ENCODE measurements around the gene FREY1. TPM values are rescaled to one million over a fixed set of nuclear protein-coding genes. Genes with fewer than 3 reads are reported as not detected.

The FREY1 gene
- total RNA-seq, 1 donor from 2014 or later, result not detected

DNA sequence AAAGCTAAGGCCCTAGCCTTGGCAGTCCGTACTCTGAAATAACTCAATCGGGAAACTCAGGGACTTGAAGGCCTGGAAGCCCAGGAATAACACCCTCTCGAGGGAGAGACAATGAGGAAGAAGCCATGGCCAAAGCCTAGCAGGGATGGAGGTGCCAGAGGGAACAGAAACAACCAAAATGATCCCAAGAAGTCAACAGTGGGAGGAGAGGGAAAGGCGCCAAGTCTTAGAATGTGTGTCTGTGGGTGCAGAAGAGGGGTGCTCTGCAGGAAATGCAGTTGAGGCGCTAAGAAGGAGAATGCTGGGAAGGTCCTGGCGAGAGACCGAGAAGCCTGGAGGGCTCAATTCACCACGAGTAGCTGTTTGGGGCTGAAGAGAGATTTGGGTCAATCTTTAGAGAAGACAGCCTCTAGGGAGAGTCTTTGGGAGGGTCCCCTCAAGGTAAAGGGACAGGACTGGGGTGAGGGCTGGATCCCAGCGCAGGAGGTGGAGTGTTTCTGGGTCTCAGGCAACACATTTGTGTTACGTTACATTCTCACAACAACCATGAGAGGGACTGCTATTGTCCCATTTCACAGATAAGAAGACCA is 22.4 kb downstream of the FREY1 start:
- DNase-seq (ENCODE audit: missing footprints), result no peak
- no peak for ATAC-seq
- intact Hi-C loops (cut with DNase I), result no loop called here

DNA sequence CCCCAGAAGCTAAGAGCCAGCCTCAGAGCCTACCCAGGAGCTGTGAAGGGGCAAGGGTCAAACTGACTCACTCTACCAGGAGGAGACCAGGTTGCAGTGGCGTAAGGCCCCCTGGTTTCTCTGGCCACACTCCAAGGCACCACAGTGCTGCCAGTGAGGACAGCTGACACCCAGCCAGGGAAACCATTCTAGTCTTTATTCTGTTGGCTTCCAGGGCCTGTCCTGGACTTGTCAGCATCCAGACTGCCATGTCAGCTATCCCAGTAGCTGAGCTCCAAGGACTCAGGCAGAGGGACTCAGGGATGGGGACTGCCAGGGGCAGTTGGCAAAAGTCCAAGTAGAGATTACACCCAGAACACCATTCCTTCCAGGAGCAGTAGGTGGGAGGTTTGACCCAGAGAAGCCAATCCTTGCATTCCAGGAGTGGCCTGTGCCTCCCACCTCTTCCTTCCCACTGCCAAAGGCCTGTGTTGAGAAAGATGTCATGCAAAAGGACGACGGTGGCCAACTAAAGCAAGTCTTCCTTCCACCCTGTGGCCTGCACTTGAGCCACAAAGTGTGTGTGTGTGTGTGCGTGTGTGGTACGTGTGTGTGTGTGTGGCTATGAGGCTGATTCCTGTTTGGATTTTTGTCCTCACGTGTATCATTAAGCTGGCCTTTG is 25.2 kb downstream of the FREY1 start:
- intact Hi-C loops (cut with DNase I), result no loop called here
- DNase-seq (ENCODE audit: missing footprints) (no peak), ATAC-seq (no peak)

DNA sequence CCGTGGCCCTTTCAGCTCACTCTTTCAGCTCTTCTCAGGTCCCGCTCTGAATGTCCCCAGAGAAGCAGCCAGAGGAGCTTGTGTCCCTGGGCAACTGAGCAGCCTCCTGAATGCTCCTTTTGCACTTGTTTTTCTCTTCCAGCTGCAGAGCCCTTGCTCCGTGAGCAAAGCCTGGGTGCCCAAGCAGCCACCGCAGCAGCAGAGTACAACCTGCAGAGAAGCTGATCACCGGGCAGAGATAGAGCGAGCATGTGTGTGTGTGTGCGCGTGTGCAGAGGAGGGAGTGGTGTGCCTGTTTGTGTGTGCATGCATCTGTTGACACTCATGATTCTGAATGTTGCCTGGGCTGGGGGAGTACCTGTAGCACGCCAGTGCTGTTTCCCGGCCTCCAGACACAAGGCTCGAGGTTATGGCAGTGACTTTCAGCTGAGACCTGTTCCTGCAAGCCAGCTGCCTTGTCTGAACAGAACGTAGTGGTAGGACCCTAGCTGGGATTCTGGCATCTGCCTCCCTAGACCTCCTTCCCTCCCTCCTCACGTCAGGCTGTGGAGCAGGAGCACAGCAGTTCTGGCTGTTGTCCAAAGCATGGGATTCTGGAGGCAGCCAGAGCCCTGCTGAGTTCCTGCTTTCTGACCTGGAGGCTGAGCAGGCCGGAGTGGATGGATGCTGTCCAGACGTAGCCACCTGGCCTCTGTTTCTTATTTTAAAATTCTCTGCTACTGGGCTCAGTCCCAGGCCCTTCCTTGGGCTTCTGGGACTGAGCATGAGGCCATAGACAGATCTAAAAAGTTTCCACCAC is 26.1 kb downstream of the FREY1 start:
- no peak for ATAC-seq
- intact Hi-C loops (cut with DNase I), result no loop called here
- DNase-seq (ENCODE audit: missing footprints), result peak; percentile 56

DNA sequence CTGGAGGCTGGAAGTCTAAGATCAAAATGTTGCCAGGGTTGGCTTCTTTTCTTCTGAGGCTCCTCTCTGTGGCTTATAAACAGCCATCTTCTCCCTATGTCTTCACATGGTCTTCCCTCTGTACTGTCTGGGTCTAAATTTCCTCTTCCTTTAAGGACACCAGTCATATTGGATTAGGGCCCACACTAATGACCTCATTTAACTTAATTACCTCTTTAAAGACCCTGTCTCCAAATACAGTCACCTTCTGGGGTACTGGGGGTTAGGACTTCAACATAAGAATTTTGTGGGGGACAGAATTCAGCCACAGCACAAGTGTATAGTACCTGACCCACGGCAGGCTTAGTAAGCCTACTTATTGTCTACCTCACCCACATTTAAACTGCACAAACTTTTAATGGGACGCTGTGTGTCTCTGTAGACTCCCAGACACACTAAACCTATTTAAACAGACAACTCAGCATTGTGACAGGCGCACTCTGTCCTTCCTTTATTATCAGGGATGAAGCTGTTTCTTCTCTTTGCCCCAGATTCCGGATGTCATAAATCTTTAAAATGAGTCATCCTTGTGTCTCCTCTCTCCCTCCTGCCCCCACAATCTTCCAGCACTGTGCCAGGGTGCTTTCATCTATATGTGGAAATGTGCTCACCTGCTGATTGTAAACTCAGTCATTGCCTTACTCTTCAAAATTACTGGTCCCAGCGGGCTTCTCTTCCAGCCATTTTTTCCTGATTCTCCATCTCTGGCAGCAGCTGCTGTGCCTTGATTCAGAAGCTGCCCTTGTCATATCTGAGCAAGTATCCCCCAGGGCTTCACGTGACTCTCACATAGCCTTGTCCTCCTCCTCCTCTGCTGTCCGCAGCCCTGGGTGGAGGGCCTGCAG is 27.0 kb downstream of the FREY1 start:
- ATAC-seq (no peak), DNase-seq (ENCODE audit: missing footprints) (no peak)

DNA sequence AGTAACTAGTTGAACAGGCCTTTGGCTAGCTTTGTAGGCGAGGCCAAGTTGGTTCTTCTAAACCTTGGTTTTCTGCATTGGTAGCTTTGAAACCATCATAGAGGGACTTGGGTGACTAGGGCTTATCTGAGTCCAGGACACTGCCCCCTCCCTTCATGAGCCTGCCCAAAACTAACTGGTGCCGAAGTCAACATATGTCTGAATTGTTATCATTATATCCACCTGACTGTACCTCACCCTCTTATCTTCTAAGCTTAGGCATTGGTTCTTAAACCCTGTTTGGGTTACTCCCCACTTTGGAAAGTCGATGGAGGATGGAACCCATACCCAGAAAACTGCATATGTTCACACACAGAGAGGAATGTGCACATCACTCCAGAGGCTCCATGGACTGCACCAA is 29.2 kb downstream of the FREY1 start:
- intact Hi-C loops (cut with DNase I), result no loop called here
- no peak for ATAC-seq
- DNase-seq (ENCODE audit: missing footprints), result no peak

More for the DNA sequence above, 27.0 kb downstream of the FREY1 start:
- intact Hi-C loops (cut with DNase I), result no loop called here

DNA sequence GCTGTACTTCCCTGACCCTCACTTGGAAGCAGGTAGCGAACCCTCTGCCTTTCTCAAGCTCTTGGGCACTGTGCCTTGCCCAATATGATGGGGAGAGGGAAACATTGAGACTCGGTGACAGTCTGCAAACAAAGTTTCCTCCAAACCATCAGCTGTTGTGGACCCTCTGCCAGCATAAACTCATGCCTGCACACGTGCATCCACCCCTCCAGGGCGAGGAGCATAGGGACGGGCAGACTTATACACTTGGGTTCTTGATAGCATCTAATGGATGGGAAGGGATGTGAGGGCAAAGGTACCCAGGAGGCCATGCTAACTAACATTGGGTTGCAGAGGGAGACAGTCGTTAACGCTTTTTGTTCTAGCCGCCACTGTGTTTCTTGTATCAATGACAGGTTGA is 29.9 kb downstream of the FREY1 start:
- DNase-seq (ENCODE audit: missing footprints) (no peak), ATAC-seq (no peak)
- intact Hi-C loops (cut with DNase I), result no loop called here

DNA sequence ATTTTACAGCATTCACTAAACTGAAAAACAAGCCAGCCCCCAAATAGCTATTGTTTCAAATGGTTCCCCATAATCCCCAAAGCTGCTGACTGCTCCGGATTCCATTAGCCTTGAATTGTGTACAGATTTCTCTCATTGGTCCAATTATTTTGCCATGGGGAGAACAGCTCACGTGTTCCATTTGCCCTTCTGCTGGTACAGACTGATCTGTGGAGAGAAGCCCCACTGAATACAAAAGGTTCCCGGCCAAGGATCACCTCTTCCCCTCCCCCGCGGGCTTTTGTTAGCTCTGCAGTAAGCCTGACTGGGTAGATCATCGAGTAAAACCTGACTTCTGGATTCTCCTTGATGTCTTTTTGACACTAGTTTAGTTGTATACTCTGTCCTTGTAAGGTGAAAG is 30.7 kb downstream of the FREY1 start:
- peak; percentile 45 for ATAC-seq
- no peak for DNase-seq (ENCODE audit: missing footprints)
- intact Hi-C loops (cut with DNase I), result no loop called here

DNA sequence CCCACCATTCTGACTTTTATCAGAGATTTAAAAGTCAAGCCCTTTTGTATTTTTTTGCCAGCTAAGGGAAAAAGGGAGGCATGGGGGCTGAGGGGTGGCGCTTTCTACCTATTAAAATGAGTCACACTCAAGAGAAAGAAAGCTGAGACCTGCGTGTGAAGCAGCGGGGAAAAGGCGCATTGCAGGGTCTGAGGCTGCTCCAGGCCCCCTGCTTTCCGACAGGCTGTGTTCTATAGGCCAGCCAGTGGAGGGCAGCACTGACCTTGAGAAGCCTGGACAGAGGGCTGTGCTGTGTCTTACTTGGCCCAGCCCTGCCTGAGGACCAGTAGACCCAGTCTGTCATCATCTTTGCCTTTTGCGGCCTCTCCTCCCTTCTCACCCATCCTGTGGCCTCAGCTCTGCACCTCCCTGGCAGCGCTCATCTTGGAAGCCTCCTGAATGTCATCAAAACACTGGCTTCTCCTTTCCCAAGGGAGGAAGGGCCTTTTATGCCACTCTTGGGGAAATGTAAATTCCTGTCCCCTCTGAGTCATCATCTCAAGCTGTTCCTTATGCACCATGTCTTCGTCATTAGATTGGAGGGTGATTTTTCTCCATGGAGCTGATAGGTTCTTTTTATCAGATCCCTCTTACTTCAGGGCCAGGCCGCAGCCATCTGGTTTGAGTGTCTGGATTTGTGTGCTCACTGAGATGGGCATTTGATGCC is 34.3 kb downstream of the FREY1 start:
- no peak for DNase-seq (ENCODE audit: missing footprints)
- intact Hi-C loops (cut with DNase I), result no loop called here
- peak; percentile 74 for ATAC-seq

DNA sequence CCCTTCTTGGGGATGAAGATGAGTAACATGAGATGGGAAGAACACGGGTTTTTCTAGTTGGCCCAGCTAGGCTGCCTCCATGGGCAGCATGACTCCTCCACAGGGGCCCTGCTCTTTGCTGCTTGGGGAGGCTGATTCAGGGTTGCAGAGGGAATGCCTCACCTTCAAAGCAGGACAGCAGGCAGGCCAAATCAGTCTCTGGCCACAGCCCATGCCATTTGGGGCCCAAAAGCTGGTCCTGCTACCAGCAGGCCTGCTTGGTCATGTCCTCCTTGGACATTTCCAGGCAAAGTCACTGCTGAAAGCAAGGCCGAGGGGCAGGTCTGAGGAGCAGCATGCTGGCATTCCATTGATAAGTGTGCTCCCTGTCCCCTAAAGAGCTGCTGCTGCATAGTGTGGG is 35.4 kb downstream of the FREY1 start:
- DNase-seq (ENCODE audit: missing footprints) (no peak), ATAC-seq (no peak)
- intact Hi-C loops (cut with DNase I), result no loop called here

DNA sequence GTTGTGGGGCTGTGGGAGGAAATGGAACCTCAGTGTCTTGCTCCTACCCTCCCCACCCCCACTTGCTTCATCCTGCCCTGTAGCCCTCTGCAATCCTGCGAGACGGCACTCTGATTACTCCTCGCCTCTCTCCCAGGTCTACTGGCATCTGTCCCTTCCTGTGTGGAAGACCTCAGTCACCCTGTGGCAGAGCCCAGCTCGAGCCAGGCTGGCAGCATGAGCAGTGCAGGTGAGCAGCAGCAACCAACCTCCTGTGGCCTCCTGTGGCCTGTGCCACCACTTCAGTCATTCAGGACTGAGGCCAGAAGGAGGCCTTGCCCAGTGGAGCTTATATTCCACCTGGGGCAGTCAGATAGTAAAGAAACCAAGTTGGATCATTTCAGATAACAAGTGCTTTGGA is 36.4 kb downstream of the FREY1 start:
- DNase-seq (ENCODE audit: missing footprints) (no peak), ATAC-seq (no peak)
- intact Hi-C loops (cut with DNase I), result no loop called here

DNA sequence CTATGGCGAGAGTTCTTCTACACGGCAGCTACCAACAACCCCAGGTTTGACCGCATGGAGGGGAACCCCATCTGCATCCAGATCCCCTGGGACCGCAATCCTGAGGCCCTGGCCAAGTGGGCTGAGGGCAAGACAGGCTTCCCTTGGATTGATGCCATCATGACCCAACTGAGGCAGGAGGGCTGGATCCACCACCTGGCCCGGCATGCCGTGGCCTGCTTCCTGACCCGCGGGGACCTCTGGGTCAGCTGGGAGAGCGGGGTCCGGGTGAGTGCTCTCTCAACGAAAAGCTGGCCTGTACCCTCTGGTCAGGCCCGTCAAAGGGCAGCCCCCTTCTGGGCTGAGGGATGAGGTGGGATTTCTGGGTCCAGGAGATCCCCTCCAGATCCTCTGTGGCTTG is 37.5 kb downstream of the FREY1 start:
- ATAC-seq (no peak), DNase-seq (ENCODE audit: missing footprints) (no peak)
- intact Hi-C loops (cut with DNase I), result no loop called here

DNA sequence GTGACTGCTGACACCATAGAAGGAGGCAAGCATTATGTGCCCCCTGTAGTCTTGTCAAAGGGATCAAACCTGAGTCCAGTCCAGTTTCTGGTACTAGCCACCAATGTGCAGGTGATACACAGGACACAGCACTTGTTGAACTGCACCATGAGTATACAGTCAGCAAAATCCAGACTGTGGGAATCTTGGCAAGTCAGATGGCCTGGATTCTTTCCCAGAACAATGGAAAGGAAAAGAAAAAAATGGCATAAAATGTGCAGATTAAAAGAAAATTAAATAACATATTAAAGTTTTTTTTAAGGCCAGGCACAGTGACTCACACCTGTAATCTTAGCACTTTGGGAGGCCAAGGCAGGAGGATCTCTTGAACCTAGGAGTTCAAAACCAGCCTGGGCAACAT is 43.0 kb downstream of the FREY1 start:
- ATAC-seq (no peak), DNase-seq (ENCODE audit: missing footprints) (no peak)
- intact Hi-C loops (cut with DNase I), result no loop called here

DNA sequence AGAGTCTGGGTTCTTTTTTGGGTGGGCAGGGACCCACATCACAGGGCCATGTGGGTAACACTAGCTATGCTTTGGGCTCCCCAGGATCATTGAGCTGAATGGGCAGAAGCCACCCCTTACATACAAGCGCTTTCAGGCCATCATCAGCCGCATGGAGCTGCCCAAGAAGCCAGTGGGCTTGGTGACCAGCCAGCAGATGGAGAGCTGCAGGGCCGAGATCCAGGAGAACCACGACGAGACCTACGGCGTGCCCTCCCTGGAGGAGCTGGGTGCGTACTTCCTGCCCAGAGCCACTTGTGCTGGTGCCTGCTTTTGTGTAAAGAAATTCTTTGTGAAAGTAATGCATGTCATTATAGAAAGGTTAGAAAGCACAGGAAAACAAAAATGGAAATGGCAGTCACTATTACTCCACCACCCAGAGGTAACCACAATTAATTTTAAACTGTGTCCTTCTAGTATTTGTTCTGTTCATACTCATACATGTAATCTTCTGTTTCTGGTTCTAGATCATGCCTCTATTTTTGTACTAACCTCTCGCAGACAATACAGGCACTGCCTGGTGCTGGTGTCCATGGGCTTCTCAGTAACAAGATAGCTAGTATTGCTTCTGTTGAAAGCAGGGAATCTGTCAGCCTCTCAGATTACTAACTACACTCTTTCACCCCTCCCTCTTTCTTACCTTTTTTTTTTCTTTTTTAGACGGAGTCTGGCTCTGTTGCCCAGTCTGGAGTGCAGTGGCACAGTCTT is 46.1 kb downstream of the FREY1 start:
- no peak for DNase-seq (ENCODE audit: missing footprints)
- no peak for ATAC-seq
- intact Hi-C loops (cut with DNase I), result no loop called here

DNA sequence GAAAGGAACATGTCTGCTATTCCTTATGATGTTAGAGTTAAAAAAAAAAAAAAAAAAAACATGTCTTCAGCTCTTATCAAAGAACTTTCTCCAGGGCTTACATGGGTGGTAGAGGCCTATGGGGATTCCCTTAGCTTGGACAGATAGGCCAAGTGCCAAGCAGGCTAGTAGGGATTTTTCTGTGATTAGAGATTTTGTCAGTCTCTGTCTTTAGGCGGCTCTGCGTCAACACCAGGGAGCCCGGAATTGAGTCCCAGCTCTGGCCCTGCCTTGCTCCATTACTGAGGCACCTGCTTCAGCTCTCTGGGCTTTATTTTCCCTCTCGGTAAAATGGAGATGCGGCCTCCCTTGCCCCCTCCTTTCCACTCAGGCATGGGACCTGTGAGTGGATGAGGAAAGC is 46.7 kb downstream of the FREY1 start:
- ATAC-seq, result no peak
- DNase-seq (ENCODE audit: missing footprints), result no peak
- intact Hi-C loops (cut with DNase I), result no loop called here

DNA sequence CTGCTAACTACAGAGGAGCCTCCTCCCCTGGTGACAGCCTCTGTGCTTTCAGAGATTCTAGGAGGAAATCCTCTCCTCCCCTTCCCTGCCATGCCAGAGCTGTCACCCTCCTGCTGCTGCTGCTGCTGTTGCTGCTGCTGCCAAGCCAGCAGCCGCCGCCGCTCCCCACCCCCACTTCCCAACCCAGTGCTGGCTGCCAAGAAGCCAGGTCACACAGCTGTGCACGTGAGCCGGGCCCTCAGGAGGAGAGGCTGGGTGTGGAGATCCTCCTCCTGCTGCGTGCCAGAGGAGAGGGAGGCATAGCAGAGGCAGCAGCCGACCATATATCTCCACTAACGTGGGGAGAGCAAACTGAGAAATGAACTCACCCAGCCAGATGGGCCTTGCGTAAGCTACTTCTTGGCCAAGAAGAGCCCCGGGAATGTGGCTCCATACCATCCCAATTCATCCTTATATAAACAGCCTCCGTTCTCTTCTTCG is 47.4 kb downstream of the FREY1 start:
- DNase-seq (ENCODE audit: missing footprints), result peak; percentile 94
- intact Hi-C loops (cut with DNase I), result no loop called here
- ATAC-seq, result peak; percentile 83

DNA sequence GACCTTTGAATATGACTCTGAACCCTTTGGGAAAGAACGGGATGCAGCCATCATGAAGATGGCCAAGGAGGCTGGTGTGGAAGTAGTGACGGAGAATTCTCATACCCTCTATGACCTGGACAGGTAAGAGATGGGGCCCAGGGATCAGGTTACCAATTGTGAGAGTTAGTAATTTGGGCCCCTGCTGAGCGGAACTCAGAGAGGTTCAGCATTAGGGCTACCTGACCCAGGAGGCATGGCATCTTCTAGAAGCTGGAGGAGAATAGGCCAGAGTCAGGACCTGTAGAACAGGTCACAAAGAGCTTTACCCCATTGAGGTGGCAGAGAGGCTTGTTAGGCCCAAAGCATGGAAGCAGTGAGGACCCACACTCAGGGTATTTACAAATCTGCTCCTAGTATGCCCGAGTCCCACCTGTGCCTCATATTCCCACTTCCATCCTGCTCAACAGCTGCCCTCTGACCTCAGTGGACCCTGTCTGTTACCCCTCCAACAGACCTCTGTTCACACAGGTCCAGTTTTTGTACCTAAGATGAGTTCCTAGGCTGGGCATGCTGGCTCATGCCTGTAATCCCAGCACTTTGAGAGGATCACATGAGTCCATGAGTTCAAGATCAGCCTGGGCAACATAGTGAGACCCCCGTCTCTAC is 48.2 kb downstream of the FREY1 start:
- intact Hi-C loops (cut with DNase I), result no loop called here
- ATAC-seq (no peak), DNase-seq (ENCODE audit: missing footprints) (no peak)

DNA sequence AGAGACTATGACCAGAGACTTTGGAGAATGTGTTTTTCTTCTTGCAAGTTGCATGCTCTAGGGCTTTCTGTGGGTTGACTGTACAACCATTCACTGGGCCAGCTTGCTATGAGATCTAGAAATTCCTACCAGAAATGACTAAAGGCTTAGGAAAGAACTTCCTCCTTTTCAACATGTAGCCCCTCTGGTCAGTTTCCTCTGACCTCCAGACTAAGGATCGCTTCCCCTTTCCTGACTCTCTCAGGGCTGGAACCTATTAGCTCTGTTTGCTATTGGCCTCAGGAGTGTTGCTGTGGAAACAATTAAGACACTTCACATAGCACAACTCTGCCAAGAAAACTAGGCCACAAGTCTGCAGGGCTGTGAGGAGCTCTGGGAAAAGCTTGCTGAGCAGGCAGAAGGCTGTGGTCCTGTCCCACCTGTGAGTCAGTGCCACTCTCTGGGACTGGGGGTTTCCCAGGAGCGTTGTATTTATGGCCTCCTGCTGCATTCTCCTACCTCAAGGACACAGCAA is 49.1 kb downstream of the FREY1 start:
- DNase-seq (ENCODE audit: missing footprints) (no peak), ATAC-seq (peak; percentile 67)
- intact Hi-C loops (cut with DNase I), result no loop called here

Data from Right ventricle myocardium inferior (tissue), 1 donor.